CD4-positive, alpha-beta T cell (primary cell): ENCODE data around the gene RBPJL. TPM values are rescaled to one million over a fixed set of nuclear protein-coding genes. Genes with fewer than 3 reads are reported as not detected.
"Not testable (repeated sequence)": the region's sequence is repeated elsewhere in the genome, so short reads cannot be mapped to it uniquely, and the experiment has no call there.

Source experiments
- ATAC-seq: fragments of 200-7000 bp; cut with Tn5 transposase; one replicate; pipeline ENCODE4 v1.10.0; 2022; ENCODE audit warnings: mild to moderate bottlenecking; ENCODE audit not compliant: poor library complexity
- CTCF ChIA-PET: fragments of 350-600 bp; sonication (Branson Sonifier 250); formaldehyde crosslinking; loops from one replicate; lab custom pipeline; 2021; ENCODE audit warnings: antibody characterized with exemption, inconsistent platforms; lab: Charles Lee
- POLR2A ChIA-PET: fragments of 350-600 bp; sonication (Branson Sonifier 250); formaldehyde crosslinking; loops from one replicate; lab custom pipeline; 2021; ENCODE audit warnings: antibody characterized with exemption, inconsistent platforms; lab: Charles Lee
- DNase-seq, 14 experiments: peaks; one replicate each; pipeline ENCODE4 v3.0.0-alpha.2; 2013 to 2020; ENCODE audit warnings: mixed read lengths in 2 of 14
- H3K27ac ChIP-seq, 2 donors: one replicate each; pipeline versions ENCODE4 v1.5.1 to v1.7.0; 2013; ENCODE audit warnings: low read length in 2 of 2, low read depth in 1 of 2, mild to moderate bottlenecking in 1 of 2
- H3K27me3 ChIP-seq, 2 experiments: 1 replicate in 1 of 2; 2 replicates in 1 of 2; pipeline versions ENCODE4 v1.6.1 to v1.7.0; 2013; ENCODE audit warnings: low read length in 2 of 2, control low read depth in 1 of 2, mild to moderate bottlenecking in 1 of 2, moderate library complexity in 1 of 2; ENCODE audit not compliant: insufficient read depth in 2 of 2, control insufficient read depth in 1 of 2
- H3K36me3 ChIP-seq: one replicate; pipeline ENCODE4 v1.6.1; 2013; ENCODE audit warnings: low read length, control low read depth; ENCODE audit not compliant: insufficient read depth
- H3K4me1 ChIP-seq: one replicate; pipeline ENCODE4 v1.6.1; 2013; ENCODE audit warnings: low read length, control low read depth; ENCODE audit not compliant: insufficient read depth
- H3K4me3 ChIP-seq: one replicate; pipeline ENCODE4 v1.5.1; 2013; ENCODE audit warnings: mild to moderate bottlenecking, low read length, moderate library complexity
- H3K9me3 ChIP-seq, 2 experiments: 1 replicate in 1 of 2; 2 replicates in 1 of 2; pipeline versions ENCODE4 v1.6.1 to v1.7.0; 2013; ENCODE audit warnings: low read length in 2 of 2, mild to moderate bottlenecking in 2 of 2, control low read depth in 1 of 2, moderate library complexity in 1 of 2; ENCODE audit not compliant: control insufficient read depth in 1 of 2, insufficient read depth in 1 of 2
- H3K27ac Mint-ChIP-seq: one replicate; pipeline ENCODE4 v1.8.0; 2020; ENCODE audit warnings: mixed read lengths
- H3K27me3 Mint-ChIP-seq: one replicate; pipeline ENCODE4 v1.8.0; 2021; ENCODE audit warnings: mixed read lengths
- H3K36me3 Mint-ChIP-seq: one replicate; pipeline ENCODE4 v1.8.0; 2021; ENCODE audit warnings: low read depth, mixed read lengths
- H3K4me1 Mint-ChIP-seq: one replicate; pipeline ENCODE4 v1.8.0; 2021; ENCODE audit warnings: low read depth, mixed read lengths
- H3K4me3 Mint-ChIP-seq: one replicate; pipeline ENCODE4 v1.8.0; 2020; ENCODE audit warnings: mild to moderate bottlenecking, mixed read lengths
- H3K9me3 Mint-ChIP-seq: one replicate; pipeline ENCODE4 v1.8.0; 2020; ENCODE audit warnings: mixed read lengths
- intact Hi-C, 2 experiments: fragments of 100-400 bp; cut with DNase I in 1 of 2; cut with micrococcal nuclease in 1 of 2; formaldehyde crosslinking; loops; one replicate each; pipeline versions ENCODE4 v1.15.1 to v1.9.0; 2023 to 2025; cut with DNase I, micrococcal nuclease
- total RNA-seq, 174 experiments: library from RNA in 2 of 174; stranded (reverse) in 2 of 174; gene quantifications; one replicate each; pipeline ENCODE4 v1.2.3 and lab custom pipeline; 2021 to 2026
- TF ChIP-seq, protein P1 (sequence below): fragments of 200-600 bp; IDR thresholded peaks from one replicate; pipeline ENCODE4 v1.8.0; 2022; ENCODE audit warnings: antibody characterized with exemption, mild to moderate bottlenecking

The RBPJL gene
- total RNA-seq, 2 experiments from 2014 or later = not detected

DNA sequence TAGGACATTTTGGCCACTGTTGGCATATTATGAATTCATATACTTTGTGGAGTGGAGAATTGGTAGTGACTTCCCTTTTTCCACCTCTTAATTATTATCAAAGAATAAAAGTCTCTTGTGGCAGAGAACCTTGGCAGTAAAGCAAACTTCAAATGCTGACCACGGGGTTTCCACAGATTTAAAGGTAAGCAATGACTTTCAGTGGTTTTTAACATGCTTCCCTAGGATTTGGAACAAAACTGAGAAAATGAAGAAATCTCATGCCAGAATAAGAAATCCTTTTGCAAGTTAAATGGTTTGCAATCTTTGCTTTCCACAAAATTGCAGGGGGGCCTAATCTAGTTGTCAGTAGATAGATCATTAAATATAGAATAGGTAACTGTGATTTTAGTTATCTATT is 43.6 kb downstream of the RBPJL start:
- no peaks in the 10 kb centered on the region for H3K9me3 ChIP-seq
- H3K36me3 ChIP-seq = no peaks in the 10 kb centered on the region
- no peak for ATAC-seq
- H3K27me3 Mint-ChIP-seq = peaks cover 4% of the 10 kb centered on the region
- H3K27ac ChIP-seq = no peak overlapping the region
- ChIA-PET POLR2A (no interaction called here), CTCF (no interaction called here)
- intact Hi-C loops = no loop called here
- H3K4me1 ChIP-seq = peaks cover 30% of the 10 kb centered on the region
- no peak for DNase-seq
- H3K36me3 Mint-ChIP-seq = no peaks in the 10 kb centered on the region
- H3K27ac Mint-ChIP-seq = no peak overlapping the region
- TF ChIP-seq, protein P1, sequence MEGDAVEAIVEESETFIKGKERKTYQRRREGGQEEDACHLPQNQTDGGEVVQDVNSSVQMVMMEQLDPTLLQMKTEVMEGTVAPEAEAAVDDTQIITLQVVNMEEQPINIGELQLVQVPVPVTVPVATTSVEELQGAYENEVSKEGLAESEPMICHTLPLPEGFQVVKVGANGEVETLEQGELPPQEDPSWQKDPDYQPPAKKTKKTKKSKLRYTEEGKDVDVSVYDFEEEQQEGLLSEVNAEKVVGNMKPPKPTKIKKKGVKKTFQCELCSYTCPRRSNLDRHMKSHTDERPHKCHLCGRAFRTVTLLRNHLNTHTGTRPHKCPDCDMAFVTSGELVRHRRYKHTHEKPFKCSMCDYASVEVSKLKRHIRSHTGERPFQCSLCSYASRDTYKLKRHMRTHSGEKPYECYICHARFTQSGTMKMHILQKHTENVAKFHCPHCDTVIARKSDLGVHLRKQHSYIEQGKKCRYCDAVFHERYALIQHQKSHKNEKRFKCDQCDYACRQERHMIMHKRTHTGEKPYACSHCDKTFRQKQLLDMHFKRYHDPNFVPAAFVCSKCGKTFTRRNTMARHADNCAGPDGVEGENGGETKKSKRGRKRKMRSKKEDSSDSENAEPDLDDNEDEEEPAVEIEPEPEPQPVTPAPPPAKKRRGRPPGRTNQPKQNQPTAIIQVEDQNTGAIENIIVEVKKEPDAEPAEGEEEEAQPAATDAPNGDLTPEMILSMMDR = no peak
- H3K4me3 ChIP-seq = no peak overlapping the region
- no peaks in the 10 kb centered on the region for H3K9me3 Mint-ChIP-seq
- H3K4me3 Mint-ChIP-seq = no peak overlapping the region
- peaks cover 7% of the 10 kb centered on the region for H3K4me1 Mint-ChIP-seq
- H3K27me3 ChIP-seq = no peaks in the 10 kb centered on the region

DNA sequence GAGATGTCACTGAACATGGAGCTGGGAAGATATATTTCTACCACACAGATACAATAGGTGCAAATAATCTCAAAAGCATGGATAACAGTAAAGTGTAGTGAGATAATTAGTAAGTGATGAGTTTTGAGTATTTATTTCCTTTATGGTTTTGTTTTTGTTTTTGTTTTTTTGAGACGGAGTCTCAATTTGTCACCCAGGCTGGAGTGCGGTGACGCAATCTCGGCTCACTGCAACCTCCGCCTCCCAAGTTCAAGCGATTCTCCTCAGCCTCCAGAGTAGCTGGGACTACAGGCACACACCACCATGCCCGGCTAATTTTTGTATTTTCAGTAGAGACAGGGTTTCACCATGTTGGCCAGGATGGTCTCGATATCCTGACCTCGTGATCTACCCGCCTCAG is 44.2 kb downstream of the RBPJL start:
- POLR2A ChIA-PET = interaction anchor here (0.9 kb wide), 1 partner anchor 12 kb away, joined by 5 read pairs; the partner anchor contains the start of gene SYS1

DNA sequence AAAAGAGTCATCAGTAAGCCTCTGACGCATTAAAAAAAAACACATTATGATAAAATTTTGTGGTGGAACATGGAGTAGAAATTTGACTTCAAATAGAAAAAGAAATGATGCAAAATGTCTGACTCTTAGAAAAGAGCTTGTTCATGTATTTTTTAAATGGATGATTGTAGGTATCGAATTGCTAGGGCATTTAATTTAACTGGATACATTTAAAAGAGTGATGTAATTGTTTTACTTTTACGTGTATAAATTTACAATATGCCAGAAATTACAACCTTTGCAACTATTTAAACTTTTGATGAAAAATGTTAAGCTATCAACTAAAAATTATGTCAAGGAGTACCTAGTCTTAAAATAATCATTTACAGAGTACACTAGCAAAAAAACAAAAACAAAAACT is 46.1 kb downstream of the RBPJL start:
- Histone ChIP-seq H3K36me3 (no peaks in the 10 kb centered on the region), H3K4me1 (peaks cover 22% of the 10 kb centered on the region), H3K27ac (no peak overlapping the region), H3K9me3 (no peaks in the 10 kb centered on the region), H3K4me3 (no peak overlapping the region), H3K27me3 (no peaks in the 10 kb centered on the region)
- no peaks in the 10 kb centered on the region for H3K9me3 Mint-ChIP-seq
- ATAC-seq (no peak), DNase-seq (no peak)
- no peaks in the 10 kb centered on the region for H3K36me3 Mint-ChIP-seq
- ChIA-PET CTCF (interaction anchor here (1.2 to 2.4 kb wide), 3 partner anchors 10 to 98 kb away, joined by 5 to 9 read pairs (median 5); partner anchors contain the start of gene SYS1), POLR2A (interaction anchor here (0.7 kb wide), 1 partner anchor 17 kb away, joined by 3 read pairs; no protein-coding TSS in a partner anchor)
- H3K27me3 Mint-ChIP-seq = no peaks in the 10 kb centered on the region
- H3K27ac Mint-ChIP-seq = no peak overlapping the region
- no peak overlapping the region for H3K4me3 Mint-ChIP-seq
- intact Hi-C loops = no loop called here
- TF ChIP-seq, protein P1 = no peak
- peaks cover 5% of the 10 kb centered on the region for H3K4me1 Mint-ChIP-seq

More for the DNA sequence above, 44.2 kb downstream of the RBPJL start:
- DNase-seq, H3K9me3 Mint-ChIP-seq, H3K4me3 Mint-ChIP-seq, H3K4me3 ChIP-seq, H3K27me3 ChIP-seq, H3K27ac ChIP-seq, H3K9me3 ChIP-seq, intact Hi-C loops, H3K27ac Mint-ChIP-seq, CTCF ChIA-PET, H3K36me3 Mint-ChIP-seq, H3K27me3 Mint-ChIP-seq, H3K36me3 ChIP-seq, H3K4me1 Mint-ChIP-seq, ATAC-seq: not testable (repeated sequence)
- peaks cover 27% of the 10 kb centered on the region for H3K4me1 ChIP-seq

DNA sequence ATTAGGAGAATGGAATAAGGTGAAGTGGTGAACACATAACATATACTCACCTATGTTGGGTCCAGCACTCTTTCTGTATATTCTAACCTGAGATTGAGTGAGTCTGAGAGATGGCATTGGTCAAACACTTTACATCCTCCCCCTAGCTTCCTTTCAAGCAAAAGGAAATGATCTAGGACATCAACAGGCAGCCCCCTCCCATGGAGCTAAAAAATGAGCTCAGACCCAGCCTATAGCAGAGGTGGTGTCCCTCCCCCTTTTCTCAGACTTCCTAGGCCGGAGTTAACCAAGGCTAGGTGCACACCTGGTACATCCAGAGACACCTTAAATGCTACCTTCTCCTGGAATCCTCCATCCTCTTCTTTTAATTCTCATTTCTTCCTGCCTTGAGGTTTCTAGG is 47.1 kb downstream of the RBPJL start:
- TF ChIP-seq, protein P1 = no peak
- H3K9me3 ChIP-seq = no peaks in the 10 kb centered on the region
- no peaks in the 10 kb centered on the region for H3K36me3 ChIP-seq
- intact Hi-C loops = no loop called here
- Mint-ChIP-seq H3K4me3 (no peak overlapping the region), H3K27me3 (no peaks in the 10 kb centered on the region), H3K27ac (no peak overlapping the region), H3K36me3 (no peaks in the 10 kb centered on the region), H3K9me3 (no peaks in the 10 kb centered on the region), H3K4me1 (peaks cover 5% of the 10 kb centered on the region)
- no peaks in the 10 kb centered on the region for H3K27me3 ChIP-seq
- POLR2A ChIA-PET = interaction anchor here (0.5 kb wide), 1 partner anchor 42 kb away, joined by 4 read pairs; no protein-coding TSS in a partner anchor
- H3K4me1 ChIP-seq = peaks cover 24% of the 10 kb centered on the region
- H3K27ac ChIP-seq = no peak overlapping the region
- DNase-seq (no peak), ATAC-seq (no peak)
- CTCF ChIA-PET = interaction anchor here (2.4 kb wide), 1 partner anchor 97 kb away, joined by 5 read pairs; no protein-coding TSS in a partner anchor
- H3K4me3 ChIP-seq = no peak overlapping the region
